ENCODE measurements around the gene GPR153. TPM values are rescaled to one million over a fixed set of nuclear protein-coding genes. Genes with fewer than 3 reads are reported as not detected.

GPR153 gene
- total and polyA plus RNA-seq, 2 of the 8 experiments (the other 6 are each of a cell fraction or from before 2014, with no cell fraction given): 5.7 to 8.1 TPM

GRCh38 chr1:6274622-6275139, 13.8 kb upstream of the GPR153 start:
- no peak overlapping the region for H2BK20ac ChIP-seq (ENCODE audit: low read length)
- 91% methylated on average over 12 of the region's 16 CpGs; no CpG with 5 or more reads in 1 of the 2 experiments for WGBS, 2 experiments (ENCODE audit: extremely low coverage in 1 of 2, insufficient coverage in 1 of 2, insufficient read length in 1 of 2, insufficient replicate concordance in 2 of 2, low coverage in 1 of 2, low lambda C conversion rate in 2 of 2, missing lambda C conversion rate in 1 of 2)
- H2BK5ac ChIP-seq (ENCODE audit: low read depth, low read length): no peak overlapping the region
- no peak overlapping the region for H2AK5ac ChIP-seq (ENCODE audit: low read depth, low read length)
- no peaks in the 10 kb centered on the region for H3K9me3 ChIP-seq (ENCODE audit: insufficient read depth in 2 of 2, low read depth in 1 of 2, low read length in 1 of 2)
- H3K23ac ChIP-seq (ENCODE audit: insufficient read length): no peak overlapping the region
- no peak overlapping the region for H3K18ac ChIP-seq (ENCODE audit: extremely low read depth, low read length)
- H2BK12ac ChIP-seq (ENCODE audit: low read depth, low read length): no peak overlapping the region
- H4K91ac ChIP-seq (replicated peaks; ENCODE audit: insufficient read length, low read length): no peak overlapping the region
- H4K20me1 ChIP-seq (replicated peaks in 1 of 2; ENCODE audit: control insufficient read depth in 1 of 2, insufficient read depth in 2 of 2, low read length in 2 of 2): peaks cover 1 to 8% of the 10 kb centered on the region in 2 experiments
- ChIA-PET POLR2A (ENCODE audit: partially characterized antibody) (no interaction called here), CTCF (ENCODE audit: partially characterized antibody) (interaction anchor here (1.0 to 5.9 kb wide), 9 partner anchors 7 to 145 kb away, joined by 3 to 28 read pairs (median 5); partner anchors contain the start of gene HES2)
- no peak overlapping the region for H3K56ac ChIP-seq (replicated peaks; ENCODE audit: insufficient read length, low read depth, low read length)
- no peak overlapping the region for H3K27ac ChIP-seq (ENCODE audit: low read depth, low read length)
- no peaks in the 10 kb centered on the region for H3K23me2 ChIP-seq (ENCODE audit: low read depth, low read length)
- H3K4ac ChIP-seq (replicated peaks; ENCODE audit: insufficient read length, low read depth, low read length): no peak overlapping the region
- no peak overlapping the region for H4K8ac ChIP-seq (ENCODE audit: extremely low read depth, insufficient read depth, low read length)
- no peak overlapping the region for H4K5ac ChIP-seq (ENCODE audit: insufficient read length, low read depth, low read length)
- no peak overlapping the region for H2BK15ac ChIP-seq (ENCODE audit: low read length)
- FAIRE-seq: no peak
- no peak overlapping the region for H3K9ac ChIP-seq (replicated peaks in 1 of 4; ENCODE audit: extremely low read depth in 1 of 4, low read depth in 3 of 4, low read length in 3 of 4)
- H3K79me1 ChIP-seq (ENCODE audit: low read depth, low read length): peaks cover 3% of the 10 kb centered on the region; the same call in 1 of the 2 replicates
- no peaks in the 10 kb centered on the region for H3K79me2 ChIP-seq (ENCODE audit: control insufficient read depth in 1 of 2, insufficient read depth in 2 of 2, low read length in 2 of 2)
- H3K4me2 ChIP-seq (ENCODE audit: insufficient read depth in 1 of 2, low read depth in 2 of 2, low read length in 2 of 2): no peak overlapping the region
- no peak overlapping the region for H3K4me3 ChIP-seq (ENCODE audit: extremely low read depth in 1 of 4, insufficient read depth in 2 of 4, low read depth in 3 of 4, low read length in 4 of 4)
- H3K14ac ChIP-seq (ENCODE audit: insufficient read length): no peak overlapping the region
- no peak for DNase-seq (ENCODE audit: low read depth in 1 of 2, low spot score in 2 of 2)
- H2AFZ ChIP-seq (ENCODE audit: low read length): no peak overlapping the region
- H3K27me3 ChIP-seq (replicated peaks in 1 of 4; ENCODE audit: control insufficient read depth in 3 of 4, extremely low read depth in 1 of 4, insufficient read depth in 3 of 4, low read length in 3 of 4): no peaks in the 10 kb centered on the region
- H3K36me3 ChIP-seq (ENCODE audit: control insufficient read depth in 2 of 4, insufficient read depth in 4 of 4, low read length in 3 of 4): no peaks in the 10 kb centered on the region; a peak in 2 of 8 replicates
- H3K4me1 ChIP-seq (replicated peaks in 1 of 4; ENCODE audit: control insufficient read depth in 3 of 4, insufficient read depth in 4 of 4, low read length in 3 of 4): peaks cover 0 to 28% (median 13%) of the 10 kb centered on the region in 4 experiments; a peak in 6 of 7 replicates
- no peak overlapping the region for H2BK120ac ChIP-seq (replicated peaks; ENCODE audit: low read depth, low read length)
- TF ChIP-seq SP4 (IDR thresholded peaks at IDR 0.05; ENCODE audit: low read length): no peak
- no peak for TF ChIP-seq PHF8 (conservative IDR thresholded peaks at IDR 0.05; ENCODE audit: low read depth, low read length)
- no peak for TF ChIP-seq CHD2 (IDR thresholded peaks at IDR 0.05; ENCODE audit: low read length)
- TF ChIP-seq RBBP5 (IDR thresholded peaks at IDR 0.05; ENCODE audit: borderline replicate concordance, low read depth, low read length): no peak
- no peak for TF ChIP-seq SUZ12 (IDR thresholded peaks at IDR 0.05; ENCODE audit: low read length)
- no peak for TF ChIP-seq EP300 (IDR thresholded peaks at IDR 0.05; ENCODE audit: borderline replicate concordance in 1 of 2, low read depth in 2 of 2, low read length in 2 of 2)
- TF ChIP-seq RXRA (IDR thresholded peaks at IDR 0.05; ENCODE audit: insufficient read depth, low read depth, low read length): no peak
- TF ChIP-seq GTF2F1 (IDR thresholded peaks at IDR 0.05; ENCODE audit: borderline replicate concordance, low read depth, low read length): no peak
- no peak for TF ChIP-seq RNF2 (IDR thresholded peaks at IDR 0.05; ENCODE audit: borderline replicate concordance, low read depth, low read length, missing control alignments, poor library complexity, severe bottlenecking)
- TF ChIP-seq MAFK (IDR thresholded peaks at IDR 0.05; ENCODE audit: low read depth, low read length): no peak
- TF ChIP-seq TCF12 (IDR thresholded peaks at IDR 0.05; ENCODE audit: low read depth, low read length): no peak
- no peak for TF ChIP-seq ATF3 (IDR thresholded peaks at IDR 0.05; ENCODE audit: insufficient read depth, low read depth, low read length)
- TF ChIP-seq KDM1A (IDR thresholded peaks at IDR 0.05; ENCODE audit: borderline replicate concordance, low read length): no peak

All from H1 (cell line).